ENCODE results near the gene DNAI4. TPM values are rescaled to one million over a fixed set of nuclear protein-coding genes. Genes with fewer than 3 reads are reported as not detected.

Gene DNAI4
- polyA plus RNA-seq, 3 donors = 0.09 TPM; not detected in 2

DNA sequence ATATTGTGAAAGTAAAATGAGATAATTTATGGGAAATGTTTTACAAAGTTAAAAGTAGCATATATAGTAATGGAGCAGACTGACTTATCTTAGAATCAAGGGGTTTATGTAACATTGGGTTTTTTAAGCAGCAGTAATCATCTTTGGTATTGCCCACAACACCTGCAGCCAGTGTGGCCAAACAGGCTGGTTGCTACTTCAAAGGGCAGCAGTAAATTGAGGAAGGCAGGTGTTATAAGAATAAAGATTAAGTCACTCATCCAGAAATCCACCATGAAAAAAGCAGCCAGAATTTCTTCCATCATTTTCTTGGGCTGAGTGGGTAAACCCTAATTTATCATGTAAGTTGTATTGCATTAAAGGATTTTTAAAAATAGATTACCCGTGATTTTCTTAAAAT, 155.7 kb downstream of the DNAI4 start:
- H3K9me3 ChIP-seq (replicated peaks in 1 of 2; ENCODE audit: control insufficient read depth in 1 of 2, insufficient read depth in 1 of 2, low read length in 2 of 2) = no peaks in the 10 kb centered on the region
- TF ChIP-seq, protein P1, sequence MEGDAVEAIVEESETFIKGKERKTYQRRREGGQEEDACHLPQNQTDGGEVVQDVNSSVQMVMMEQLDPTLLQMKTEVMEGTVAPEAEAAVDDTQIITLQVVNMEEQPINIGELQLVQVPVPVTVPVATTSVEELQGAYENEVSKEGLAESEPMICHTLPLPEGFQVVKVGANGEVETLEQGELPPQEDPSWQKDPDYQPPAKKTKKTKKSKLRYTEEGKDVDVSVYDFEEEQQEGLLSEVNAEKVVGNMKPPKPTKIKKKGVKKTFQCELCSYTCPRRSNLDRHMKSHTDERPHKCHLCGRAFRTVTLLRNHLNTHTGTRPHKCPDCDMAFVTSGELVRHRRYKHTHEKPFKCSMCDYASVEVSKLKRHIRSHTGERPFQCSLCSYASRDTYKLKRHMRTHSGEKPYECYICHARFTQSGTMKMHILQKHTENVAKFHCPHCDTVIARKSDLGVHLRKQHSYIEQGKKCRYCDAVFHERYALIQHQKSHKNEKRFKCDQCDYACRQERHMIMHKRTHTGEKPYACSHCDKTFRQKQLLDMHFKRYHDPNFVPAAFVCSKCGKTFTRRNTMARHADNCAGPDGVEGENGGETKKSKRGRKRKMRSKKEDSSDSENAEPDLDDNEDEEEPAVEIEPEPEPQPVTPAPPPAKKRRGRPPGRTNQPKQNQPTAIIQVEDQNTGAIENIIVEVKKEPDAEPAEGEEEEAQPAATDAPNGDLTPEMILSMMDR (IDR thresholded peaks at IDR 0.05) = no peak
- no peak overlapping the region for H3K4me2 ChIP-seq (replicated peaks; ENCODE audit: extremely low read depth, low read length, poor library complexity, severe bottlenecking)
- no peaks in the 10 kb centered on the region for H3K27me3 ChIP-seq (ENCODE audit: control insufficient read depth in 2 of 2, insufficient read depth in 2 of 2, low read length in 2 of 2)
- Mint-ChIP-seq H3K9me3 (no peaks in the 10 kb centered on the region), H3K27me3 (ENCODE audit: low read depth in 3 of 3) (no peaks in the 10 kb centered on the region), H3K4me3 (no peak overlapping the region), H3K4me1 (peaks cover 2% of the 10 kb centered on the region), H3K36me3 (peaks cover 3 to 12% of the 10 kb centered on the region in 2 donors), H3K27ac (no peak overlapping the region)
- H3K36me3 ChIP-seq (replicated peaks in 1 of 2; ENCODE audit: control insufficient read depth in 1 of 2, insufficient read depth in 2 of 2, low read length in 2 of 2) = no peaks in the 10 kb centered on the region
- WGBS (ENCODE audit: insufficient coverage) = no CpG with 5 or more reads among the region's 1 CpG
- no peak overlapping the region for H3K27ac ChIP-seq (ENCODE audit: low read depth in 1 of 2, low read length in 2 of 2)
- no peak overlapping the region for H3K9ac ChIP-seq (ENCODE audit: insufficient read depth, low read length, poor library complexity, severe bottlenecking)
- DNase-seq = no peak
- H3K79me2 ChIP-seq (ENCODE audit: insufficient read depth, low read length) = no peaks in the 10 kb centered on the region
- H2AFZ ChIP-seq (ENCODE audit: insufficient read depth, low read depth, low read length, poor library complexity, severe bottlenecking) = no peak overlapping the region
- no peaks in the 10 kb centered on the region for H4K20me1 ChIP-seq (ENCODE audit: insufficient read depth, low read length)
- H3K4me1 ChIP-seq (ENCODE audit: control insufficient read depth in 1 of 2, insufficient read depth in 2 of 2, low read length in 2 of 2) = no peaks in the 10 kb centered on the region
- intact Hi-C loops (cut with micrococcal nuclease) = loop anchor here in 1 of 2 donors (10.0 kb wide), 1 partner anchor 156 kb away; the partner anchor contains the start of genes DNAI4 and MIER1
- H3K4me3 ChIP-seq (replicated peaks in 1 of 3; ENCODE audit: low read depth in 2 of 3, low read length in 3 of 3) = no peak overlapping the region

GRCh38 chr1:66767626-66768025, 157.0 kb downstream of the DNAI4 start:
- Mint-ChIP-seq H3K36me3 (peaks cover 3 to 4% of the 10 kb centered on the region in 2 donors), H3K27ac (no peak overlapping the region), H3K4me3 (no peak overlapping the region), H3K9me3 (peaks cover 0 to 4% (median 0%) of the 10 kb centered on the region in 7 donors), H3K4me1 (peaks cover 2% of the 10 kb centered on the region), H3K27me3 (ENCODE audit: low read depth in 3 of 3) (no peaks in the 10 kb centered on the region)
- H3K79me2 ChIP-seq (ENCODE audit: insufficient read depth, low read length) = no peaks in the 10 kb centered on the region
- H3K4me3 ChIP-seq (replicated peaks in 1 of 3; ENCODE audit: low read depth in 2 of 3, low read length in 3 of 3) = no peak overlapping the region
- no peak overlapping the region for H2AFZ ChIP-seq (ENCODE audit: insufficient read depth, low read depth, low read length, poor library complexity, severe bottlenecking)
- H3K27me3 ChIP-seq (ENCODE audit: control insufficient read depth in 2 of 2, insufficient read depth in 2 of 2, low read length in 2 of 2) = no peaks in the 10 kb centered on the region
- no peak overlapping the region for H3K4me2 ChIP-seq (replicated peaks; ENCODE audit: extremely low read depth, low read length, poor library complexity, severe bottlenecking)
- H3K9ac ChIP-seq (ENCODE audit: insufficient read depth, low read length, poor library complexity, severe bottlenecking) = no peak overlapping the region
- intact Hi-C loops (cut with micrococcal nuclease) = loop anchor here in 1 of 2 donors (10.0 kb wide), 1 partner anchor 157 kb away; the partner anchor contains the start of genes DNAI4 and MIER1
- H3K9me3 ChIP-seq (replicated peaks in 1 of 2; ENCODE audit: control insufficient read depth in 1 of 2, insufficient read depth in 1 of 2, low read length in 2 of 2) = no peaks in the 10 kb centered on the region
- no peak for DNase-seq
- H3K4me1 ChIP-seq (ENCODE audit: control insufficient read depth in 1 of 2, insufficient read depth in 2 of 2, low read length in 2 of 2) = no peaks in the 10 kb centered on the region
- TF ChIP-seq, protein P1 (IDR thresholded peaks at IDR 0.05) = no peak
- no peaks in the 10 kb centered on the region for H3K36me3 ChIP-seq (replicated peaks in 1 of 2; ENCODE audit: control insufficient read depth in 1 of 2, insufficient read depth in 2 of 2, low read length in 2 of 2)
- no peak overlapping the region for H3K27ac ChIP-seq (ENCODE audit: low read depth in 1 of 2, low read length in 2 of 2)
- no peaks in the 10 kb centered on the region for H4K20me1 ChIP-seq (ENCODE audit: insufficient read depth, low read length)
